ENCODE results near the gene SCTR. TPM values are rescaled to one million over a fixed set of nuclear protein-coding genes. Genes with fewer than 3 reads are reported as not detected.

The SCTR gene
- total RNA-seq, 1 experiment from 2014 or later = not detected

GRCh38 chr2:119446037-119446436, 78.2 kb downstream of the SCTR start:
- no peak for TF ChIP-seq EZH2phosphoT487 (IDR thresholded peaks at IDR 0.05; ENCODE audit: borderline replicate concordance, low read length)
- peaks cover 50% of the 10 kb centered on the region for H3K27me3 ChIP-seq (ENCODE audit: low read length)
- CTCF ChIA-PET = no interaction called here
- POLR2A ChIA-PET (ENCODE audit: unreplicated experiment) = no interaction called here
- ATAC-seq = no peak
- no peak for DNase-seq
- H3K4me3 ChIP-seq (ENCODE audit: low read length) = no peak overlapping the region
- no peak overlapping the region for H3K9ac ChIP-seq (ENCODE audit: low read length)
- H3K36me3 ChIP-seq (ENCODE audit: low read depth, low read length) = no peaks in the 10 kb centered on the region
- H3K9me2 ChIP-seq (replicated peaks; ENCODE audit: low read length) = no peaks in the 10 kb centered on the region
- no peaks in the 10 kb centered on the region for H3K79me2 ChIP-seq (ENCODE audit: low read length)
- H3K4me1 ChIP-seq (ENCODE audit: insufficient read depth, low read length) = no peaks in the 10 kb centered on the region
- H3K4me2 ChIP-seq (ENCODE audit: low read length) = no peak overlapping the region
- no peak overlapping the region for H2AFZ ChIP-seq (ENCODE audit: low read length)
- intact Hi-C loops (cut with micrococcal nuclease) = no loop called here
- H3F3A ChIP-seq (ENCODE audit: low read length, unreplicated experiment) = no peaks in the 10 kb centered on the region
- no TSS peak for BruUV-seq (replicated peaks)
- H4K20me1 ChIP-seq (ENCODE audit: low read length) = no peaks in the 10 kb centered on the region
- H3K9me3 ChIP-seq (ENCODE audit: low read length) = no peaks in the 10 kb centered on the region
- no peak overlapping the region for H3K27ac ChIP-seq (ENCODE audit: low read length)

- ATAC-seq = no peak
- Histone ChIP-seq H3K79me2 (ENCODE audit: low read length) (no peaks in the 10 kb centered on the region), H3K4me1 (ENCODE audit: insufficient read depth, low read length) (no peaks in the 10 kb centered on the region), H3K4me2 (ENCODE audit: low read length) (no peak overlapping the region), H3K27ac (ENCODE audit: low read length) (no peak overlapping the region), H3K9me3 (ENCODE audit: low read length) (no peaks in the 10 kb centered on the region), H4K20me1 (ENCODE audit: low read length) (no peaks in the 10 kb centered on the region), H3K4me3 (ENCODE audit: low read length) (no peak overlapping the region), H3K9ac (ENCODE audit: low read length) (no peak overlapping the region), H3K9me2 (replicated peaks; ENCODE audit: low read length) (no peaks in the 10 kb centered on the region), H3K27me3 (ENCODE audit: low read length) (peaks cover 35% of the 10 kb centered on the region), H2AFZ (ENCODE audit: low read length) (no peak overlapping the region), H3F3A (ENCODE audit: low read length, unreplicated experiment) (no peaks in the 10 kb centered on the region), H3K36me3 (ENCODE audit: low read depth, low read length) (no peaks in the 10 kb centered on the region)
- no peak for DNase-seq
- no TSS peak for BruUV-seq (replicated peaks)
- ChIA-PET CTCF (no interaction called here), POLR2A (ENCODE audit: unreplicated experiment) (no interaction called here)
- intact Hi-C loops (cut with micrococcal nuclease) = no loop called here
- no peak for TF ChIP-seq EZH2phosphoT487 (IDR thresholded peaks at IDR 0.05; ENCODE audit: borderline replicate concordance, low read length)
- TF ChIP-seq CTCF (conservative IDR thresholded peaks at IDR 0.05; ENCODE audit: low read depth, low read length) = no peak
- no peak for TF ChIP-seq EZH2 (IDR thresholded peaks at IDR 0.05; ENCODE audit: low read length, unreplicated experiment)
These were observed 81.4 kb downstream of the SCTR start for GRCh38 chr2:119442850-119443249.

- no peak overlapping the region for H2AFZ ChIP-seq (ENCODE audit: low read length)
- DNase-seq (no peak), ATAC-seq (no peak)
- H3K4me3 ChIP-seq (ENCODE audit: low read length) = no peak overlapping the region
- no peak overlapping the region for H3K4me2 ChIP-seq (ENCODE audit: low read length)
- intact Hi-C loops (cut with micrococcal nuclease) = no loop called here
- no peaks in the 10 kb centered on the region for H3K36me3 ChIP-seq (ENCODE audit: low read depth, low read length)
- ChIA-PET CTCF (no interaction called here), POLR2A (ENCODE audit: unreplicated experiment) (no interaction called here)
- no peaks in the 10 kb centered on the region for H4K20me1 ChIP-seq (ENCODE audit: low read length)
- TF ChIP-seq EZH2 (IDR thresholded peaks at IDR 0.05; ENCODE audit: low read length, unreplicated experiment) (no peak), EZH2phosphoT487 (IDR thresholded peaks at IDR 0.05; ENCODE audit: borderline replicate concordance, low read length) (no peak), CTCF (conservative IDR thresholded peaks at IDR 0.05; ENCODE audit: low read depth, low read length) (no peak)
- peaks cover 30% of the 10 kb centered on the region for H3K27me3 ChIP-seq (ENCODE audit: low read length)
- H3K9me3 ChIP-seq (ENCODE audit: low read length) = no peaks in the 10 kb centered on the region
- no TSS peak for BruUV-seq (replicated peaks)
- no peak overlapping the region for H3K27ac ChIP-seq (ENCODE audit: low read length)
- no peaks in the 10 kb centered on the region for H3K79me2 ChIP-seq (ENCODE audit: low read length)
- no peak overlapping the region for H3K9ac ChIP-seq (ENCODE audit: low read length)
- H3F3A ChIP-seq (ENCODE audit: low read length, unreplicated experiment) = no peaks in the 10 kb centered on the region
- H3K4me1 ChIP-seq (ENCODE audit: insufficient read depth, low read length) = no peaks in the 10 kb centered on the region
- H3K9me2 ChIP-seq (replicated peaks; ENCODE audit: low read length) = no peaks in the 10 kb centered on the region
These were observed 82.1 kb downstream of the SCTR start for GRCh38 chr2:119442226-119442619.
